IMR-90 (cell line): Measurements from ENCODE around the gene CCDC141. TPM values are rescaled to one million over a fixed set of nuclear protein-coding genes. Genes with fewer than 3 reads are reported as not detected.

Source experiments
- ATAC-seq: fragments of 200-7000 bp; cut with Tn5 transposase; 2 replicates; pipeline ENCODE4 v1.9.1; 2020; ENCODE audit warnings: low read depth, mild to moderate bottlenecking, moderate library complexity
- BruUV-seq: library from RNA; stranded (reverse); fragments of 400-500 nt; replicated peaks from 2 replicates; lab custom pipeline; 2021; lab: Mats Ljungman, UMichigan
- CTCF ChIA-PET: fragments of 300-600 bp; formaldehyde crosslinking; extraction: SDS; loops from one replicate; lab custom pipeline; 2021; ENCODE audit warnings: antibody characterized with exemption; lab: Yijun Ruan, JAX
- POLR2A ChIA-PET: fragments of 300-600 bp; sonication (Branson Sonifier 250); formaldehyde crosslinking; loops from one replicate; lab custom pipeline; 2022; ENCODE audit warnings: antibody characterized with exemption; ENCODE audit not compliant: unreplicated experiment; lab: Charles Lee
- DNase-seq: peaks from one replicate; pipeline ENCODE4 v3.0.0; 2013
- H2AFZ ChIP-seq: replicated peaks from 2 replicates; pipeline ENCODE3; 2013; ENCODE audit warnings: low read length, mild to moderate bottlenecking; ENCODE audit not compliant: poor library complexity
- H2AK5ac ChIP-seq: 2 replicates; pipeline ENCODE4 v1.6.1; 2013; ENCODE audit warnings: low read depth, low read length, inconsistent platforms
- H2AK9ac ChIP-seq: replicated peaks from 2 replicates; pipeline ENCODE3; 2013; ENCODE audit warnings: mild to moderate bottlenecking, low read depth, low read length, moderate library complexity; ENCODE audit not compliant: poor library complexity
- H2BK120ac ChIP-seq: 2 replicates; pipeline ENCODE4 v1.6.1; 2013; ENCODE audit warnings: low read depth, low read length, inconsistent platforms
- H2BK15ac ChIP-seq: 3 replicates; pipeline ENCODE4 v1.6.1; 2013; ENCODE audit warnings: low read depth, low read length, inconsistent platforms
- H2BK20ac ChIP-seq: 2 replicates; pipeline ENCODE4 v1.6.1; 2013; ENCODE audit warnings: low read depth, mild to moderate bottlenecking, inconsistent platforms, low read length, moderate library complexity
- H2BK5ac ChIP-seq: 2 replicates; pipeline ENCODE4 v1.6.1; 2013; ENCODE audit warnings: mild to moderate bottlenecking, low read depth, low read length, inconsistent platforms; ENCODE audit not compliant: poor library complexity, severe bottlenecking
- H3K14ac ChIP-seq: replicated peaks from 2 replicates; pipeline ENCODE4 v1.6.1; 2013; ENCODE audit warnings: low read depth, low read length, inconsistent platforms
- H3K18ac ChIP-seq: 2 replicates; pipeline ENCODE4 v1.6.1; 2013; ENCODE audit warnings: low read depth, low read length, control low read depth
- H3K23ac ChIP-seq: 2 replicates; pipeline ENCODE4 v1.6.1; 2013; ENCODE audit warnings: low read depth, low read length, inconsistent platforms
- H3K27ac ChIP-seq: 2 replicates; pipeline ENCODE4 v1.5.1; 2013; ENCODE audit warnings: mild to moderate bottlenecking, control low read depth, low read length; ENCODE audit not compliant: insufficient read depth
- H3K27me3 ChIP-seq: 2 replicates; pipeline ENCODE4 v1.6.1; 2013; ENCODE audit warnings: low read length; ENCODE audit not compliant: control insufficient read depth, insufficient read depth
- H3K36me3 ChIP-seq: 2 replicates; pipeline ENCODE4 v1.6.1; 2013; ENCODE audit warnings: low read length, mixed read lengths; ENCODE audit not compliant: control insufficient read depth, insufficient read depth
- H3K4ac ChIP-seq: 2 replicates; pipeline ENCODE4 v1.6.1; 2013; ENCODE audit warnings: low read depth, low read length, inconsistent platforms
- H3K4me1 ChIP-seq: 2 replicates; pipeline ENCODE4 v1.6.1; 2013; ENCODE audit warnings: low read length, mixed read lengths; ENCODE audit not compliant: control insufficient read depth, insufficient read depth
- H3K4me2 ChIP-seq: 2 replicates; pipeline ENCODE4 v1.6.1; 2013; ENCODE audit warnings: low read depth, mild to moderate bottlenecking, control low read depth, low read length, moderate library complexity
- H3K4me3 ChIP-seq: 2 replicates; pipeline ENCODE4 v1.5.1; 2013; ENCODE audit warnings: low read depth, mild to moderate bottlenecking, control low read depth, low read length, moderate library complexity; ENCODE audit not compliant: insufficient read depth
- H3K56ac ChIP-seq: 2 replicates; pipeline ENCODE4 v1.6.1; 2013; ENCODE audit warnings: low read length, inconsistent platforms; ENCODE audit not compliant: insufficient read depth; ENCODE audit errors: extremely low read depth
- H3K79me1 ChIP-seq, 2 experiments: 2 replicates each; pipeline ENCODE4 v1.6.1; 2013; ENCODE audit warnings: low read length in 2 of 2, inconsistent platforms in 1 of 2, low read depth in 1 of 2
- H3K9ac ChIP-seq: 2 replicates; pipeline ENCODE4 v1.6.1; 2013; ENCODE audit warnings: low read depth, low read length, control low read depth
- H3K9me1 ChIP-seq: 2 replicates; pipeline ENCODE4 v1.6.1; 2013; ENCODE audit warnings: low read length, inconsistent platforms; ENCODE audit not compliant: insufficient read depth
- H3K9me3 ChIP-seq: 2 replicates; pipeline ENCODE4 v1.6.1; 2013; ENCODE audit warnings: low read length; ENCODE audit not compliant: control insufficient read depth, insufficient read depth
- H4K20me1 ChIP-seq: 2 replicates; pipeline ENCODE4 v1.6.1; 2013; ENCODE audit warnings: low read length, inconsistent platforms; ENCODE audit not compliant: insufficient read depth
- H4K5ac ChIP-seq: 2 replicates; pipeline ENCODE4 v1.6.1; 2013; ENCODE audit warnings: mild to moderate bottlenecking, low read depth, low read length, control low read depth
- H4K8ac ChIP-seq, 2 experiments: 2 replicates each; pipeline ENCODE4 v1.6.1; 2013; ENCODE audit warnings: low read depth in 2 of 2, low read length in 2 of 2, control low read depth in 1 of 2, inconsistent platforms in 1 of 2
- H4K91ac ChIP-seq: 2 replicates; pipeline ENCODE4 v1.6.1; 2013; ENCODE audit warnings: low read depth, low read length, inconsistent platforms; ENCODE audit not compliant: insufficient read depth
- BHLHE40 ChIP-seq: fragments of 150-350 bp; IDR thresholded peaks from 2 replicates; pipeline ENCODE4 v1.6.1; 2016; ENCODE audit warnings: mild to moderate bottlenecking, low read depth, low read length
- CEBPB ChIP-seq: IDR thresholded peaks from 2 replicates; pipeline ENCODE4 v1.6.1; 2012; ENCODE audit warnings: low read depth, low read length, improper control_type of control experiment
- CHD1 ChIP-seq: IDR thresholded peaks from 2 replicates; pipeline ENCODE4 v1.6.1; 2012; ENCODE audit warnings: low read depth, low read length, improper control_type of control experiment
- FOS ChIP-seq: fragments of 150-350 bp; IDR thresholded peaks from 2 replicates; pipeline ENCODE4 v1.6.1; 2016; ENCODE audit warnings: low read depth, low read length
- MAFK ChIP-seq: IDR thresholded peaks from 2 replicates; pipeline ENCODE4 v1.6.1; 2012; ENCODE audit warnings: low read depth, low read length, improper control_type of control experiment
- MAZ ChIP-seq: IDR thresholded peaks from 2 replicates; pipeline ENCODE4 v1.6.1; 2012; ENCODE audit warnings: low read depth, mild to moderate bottlenecking, low read length, improper control_type of control experiment, moderate library complexity, borderline replicate concordance
- MXI1 ChIP-seq: IDR thresholded peaks from 2 replicates; pipeline ENCODE4 v1.6.1; 2012; ENCODE audit warnings: low read depth, mild to moderate bottlenecking, low read length, moderate library complexity, borderline replicate concordance
- NFE2L2 ChIP-seq: fragments of 150-350 bp; IDR thresholded peaks from 2 replicates; pipeline ENCODE4 v1.6.1; 2016; ENCODE audit warnings: low read depth, mild to moderate bottlenecking, low read length
- POLR2A ChIP-seq: IDR thresholded peaks from 2 replicates; pipeline ENCODE4 v1.6.1; 2012; ENCODE audit warnings: mild to moderate bottlenecking, low read depth, low read length
- RCOR1 ChIP-seq: IDR thresholded peaks from 2 replicates; pipeline ENCODE4 v1.6.1; 2012; ENCODE audit warnings: mild to moderate bottlenecking, low read length, improper control_type of control experiment; ENCODE audit not compliant: insufficient replicate concordance
- RFX5 ChIP-seq: IDR thresholded peaks from 2 replicates; pipeline ENCODE4 v1.8.0; 2012; ENCODE audit warnings: low read depth, mild to moderate bottlenecking, low read length, moderate library complexity
- SMC3 ChIP-seq: fragments of 150-350 bp; IDR thresholded peaks from 2 replicates; pipeline ENCODE4 v1.6.1; 2016; ENCODE audit warnings: low read depth, mild to moderate bottlenecking, antibody characterized with exemption, low read length, moderate library complexity
- WGBS, 2 experiments: methylation state at CpG; one replicate each; pipeline versions ENCODE4 v1.1.5 to v1.1.7; 2013; ENCODE audit warnings: missing lambda C conversion rate in 2 of 2; ENCODE audit not compliant: insufficient read length in 1 of 2; ENCODE audit errors: extremely low coverage in 2 of 2; 5-methylcytosine and 5-hydroxymethylcytosine counted together
- dilution Hi-C: fragments of 300-500 bp; cut with HindIII; formaldehyde crosslinking; loops from one replicate; pipeline ENCODE4 v1.14.3; 2018; ENCODE audit warnings: low sequenced_read_pairs; ENCODE audit not compliant: unreplicated experiment
- in situ Hi-C: fragments of 300-500 bp; cut with MboI; formaldehyde crosslinking; loops from 3 replicates; pipeline ENCODE4 v1.14.3; 2019; ENCODE audit warnings: low sequenced_read_pairs, inconsistent platforms, mixed read lengths
- intact Hi-C: fragments of 100-400 bp; cut with micrococcal nuclease; formaldehyde crosslinking; loops from 2 replicates; pipeline ENCODE4 v1.10.0; 2022
- polyA plus RNA-seq, 3 experiments: library from polyadenylated mRNA; depleted of rRNA; stranded (reverse); fragments of >200 nt; gene quantifications; 2 replicates each; pipeline ENCODE4 v1.2.3, GENCODE V29; 2012; ENCODE audit warnings: low replicate concordance in 1 of 3
- total RNA-seq: library from RNA; depleted of rRNA; stranded (reverse); fragments of >200 nt; gene quantifications from 2 replicates; pipeline ENCODE4 v1.2.3, GENCODE V29; 2012
- TF ChIP-seq, protein P1 (sequence below): fragments of 150-350 bp; IDR thresholded peaks from 2 replicates; pipeline ENCODE4 v1.6.1; 2016; ENCODE audit warnings: low read depth, mild to moderate bottlenecking, low read length, moderate library complexity, borderline replicate concordance

CCDC141 gene
- total and polyA plus RNA-seq, 2 of the 4 experiments (the other 2 are of a cell fraction), result not detected

GRCh38 chr2:178943745-178944144 is 106.2 kb downstream of the CCDC141 start:
- no peak for TF ChIP-seq RCOR1
- no peak for TF ChIP-seq CHD1
- TF ChIP-seq MAZ, result no peak
- no peak for TF ChIP-seq NFE2L2
- no peak for TF ChIP-seq FOS
- no peak for TF ChIP-seq RFX5
- TF ChIP-seq BHLHE40, result no peak
- no peak for TF ChIP-seq MXI1
- no peak for TF ChIP-seq SMC3
- no peak for TF ChIP-seq CEBPB
- no peak for TF ChIP-seq MAFK
- TF ChIP-seq, protein P1, sequence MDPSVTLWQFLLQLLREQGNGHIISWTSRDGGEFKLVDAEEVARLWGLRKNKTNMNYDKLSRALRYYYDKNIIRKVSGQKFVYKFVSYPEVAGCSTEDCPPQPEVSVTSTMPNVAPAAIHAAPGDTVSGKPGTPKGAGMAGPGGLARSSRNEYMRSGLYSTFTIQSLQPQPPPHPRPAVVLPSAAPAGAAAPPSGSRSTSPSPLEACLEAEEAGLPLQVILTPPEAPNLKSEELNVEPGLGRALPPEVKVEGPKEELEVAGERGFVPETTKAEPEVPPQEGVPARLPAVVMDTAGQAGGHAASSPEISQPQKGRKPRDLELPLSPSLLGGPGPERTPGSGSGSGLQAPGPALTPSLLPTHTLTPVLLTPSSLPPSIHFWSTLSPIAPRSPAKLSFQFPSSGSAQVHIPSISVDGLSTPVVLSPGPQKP, result no peak
- TF ChIP-seq POLR2A, result no peak

More at GRCh38 chr2:178943745-178944144, 106.2 kb downstream of the CCDC141 start:
- Histone ChIP-seq H4K91ac (no peak overlapping the region), H3K4me2 (no peak overlapping the region), H2AK5ac (no peak overlapping the region), H2AK9ac (no peak overlapping the region), H4K8ac (no peak overlapping the region), H3K27ac (no peak overlapping the region), H3K56ac (no peak overlapping the region), H3K9ac (no peak overlapping the region), H3K18ac (no peak overlapping the region), H4K20me1 (no peaks in the 10 kb centered on the region), H2BK120ac (no peak overlapping the region), H3K23ac (no peak overlapping the region), H3K4me3 (no peak overlapping the region), H3K9me1 (no peaks in the 10 kb centered on the region), H2BK5ac (no peak overlapping the region), H2BK15ac (no peak overlapping the region), H3K36me3 (no peaks in the 10 kb centered on the region), H3K4ac (no peak overlapping the region), H2AFZ (no peak overlapping the region), H3K14ac (no peak overlapping the region), H4K5ac (no peak overlapping the region), H3K79me1 (no peaks in the 10 kb centered on the region), H2BK20ac (no peak overlapping the region), H3K9me3 (no peaks in the 10 kb centered on the region), H3K4me1 (no peaks in the 10 kb centered on the region), H3K27me3 (no peaks in the 10 kb centered on the region)
- BruUV-seq, result no TSS peak
- no peak for DNase-seq
- no peak for ATAC-seq
- intact Hi-C loops, result no loop called here
- CTCF ChIA-PET, result no interaction called here
- POLR2A ChIA-PET, result no interaction called here
- in situ Hi-C loops, result no loop called here
- dilution Hi-C loops, result no loop called here
- WGBS, 2 experiments, result no CpG with 5 or more reads among the region's 1 CpG
